ENCODE measurements around the gene MRPL1.

Gene MRPL1

DNA sequence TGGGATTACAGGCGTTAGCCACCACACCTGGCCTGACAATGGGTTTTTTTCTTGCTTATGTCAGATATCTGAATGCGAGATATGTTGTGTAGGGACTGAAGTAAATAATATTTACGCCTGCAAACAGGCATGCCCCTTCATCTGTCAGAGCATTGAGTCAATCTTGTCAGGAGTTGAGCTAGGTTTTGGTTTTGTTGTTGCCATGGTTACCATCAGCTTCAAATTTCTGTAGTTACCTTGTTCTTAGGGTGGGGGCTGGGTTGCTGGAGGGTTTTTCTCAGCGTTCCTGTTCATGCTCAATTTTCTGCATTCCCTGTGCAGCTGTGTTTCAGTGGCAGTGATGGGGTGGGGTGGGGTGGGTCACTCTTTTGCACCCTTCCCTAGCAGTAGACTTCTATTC is 14.5 kb downstream of the MRPL1 start:
- TF ChIP-seq ZNF843 (tag by site-specific recombination; IDR thresholded peaks at IDR 0.05) (no peak), ZBTB8A (tag by site-specific recombination; IDR thresholded peaks at IDR 0.05) (no peak)
- POLR2A ChIA-PET: interaction anchor here (0.7 to 1.2 kb wide), 2 partner anchors 9 to 57 kb away, joined by 3 read pairs; no protein-coding TSS in a partner anchor
- CTCF ChIA-PET: no interaction called here
- no peak overlapping the region for H3K4me3 ChIP-seq (ENCODE audit: low read depth, low read length)
- H3K27ac ChIP-seq (ENCODE audit: extremely low read depth, low read depth, low read length): no peak overlapping the region
- H3K9me3 ChIP-seq (ENCODE audit: control insufficient read depth, insufficient read depth, low read depth, low read length): no peaks in the 10 kb centered on the region
- peaks cover 0 to 32% of the 10 kb centered on the region in 2 experiments; a peak in 2 of 3 replicates for H3K36me3 ChIP-seq (ENCODE audit: control insufficient read depth in 2 of 2, insufficient read depth in 1 of 2, low read length in 2 of 2)
- H3K4me1 ChIP-seq (ENCODE audit: control insufficient read depth, insufficient read depth, low read length): no peaks in the 10 kb centered on the region

DNA sequence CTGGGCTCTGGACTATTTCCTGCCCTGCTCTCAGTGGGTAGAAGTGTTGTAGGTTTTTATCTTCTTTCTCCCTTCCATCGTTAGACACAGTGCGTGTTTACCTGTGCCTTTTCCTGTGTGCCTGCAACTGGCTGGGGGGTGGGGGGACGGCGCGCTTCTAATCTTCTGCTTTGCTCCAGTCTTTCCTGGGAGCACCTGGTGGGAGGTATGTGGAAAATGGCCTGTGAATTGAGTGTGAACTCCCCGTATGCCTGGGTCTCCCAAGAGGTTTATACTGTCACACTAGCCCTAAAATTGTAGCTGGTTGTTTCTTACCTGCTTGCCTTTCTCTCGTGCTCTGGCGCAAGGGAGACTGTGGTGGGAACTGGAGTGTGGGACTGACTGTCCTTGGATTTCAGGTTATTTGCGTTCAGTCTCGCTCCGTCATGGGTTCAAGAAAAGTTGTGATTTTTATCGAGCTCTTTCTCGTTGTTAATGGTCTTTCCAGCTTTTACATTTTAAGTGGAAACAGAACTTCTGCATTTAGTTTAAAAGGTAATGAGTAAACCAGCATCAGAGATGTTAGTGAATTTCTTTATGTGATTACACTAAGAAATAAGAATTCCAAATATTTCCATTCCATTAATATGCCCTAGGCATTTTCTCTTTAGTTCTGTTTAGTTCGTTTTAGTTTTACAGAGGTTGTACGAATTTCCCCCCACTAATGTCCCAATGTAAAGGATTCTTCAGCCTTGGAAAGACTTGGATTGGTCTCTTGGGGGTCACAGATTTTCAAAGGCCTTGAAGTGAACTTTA is 15.3 kb downstream of the MRPL1 start:
- Histone ChIP-seq H3K36me3 (ENCODE audit: control insufficient read depth in 2 of 2, insufficient read depth in 1 of 2, low read length in 2 of 2) (peaks cover 0 to 25% of the 10 kb centered on the region in 2 experiments; a peak in 2 of 3 replicates), H3K4me3 (ENCODE audit: low read depth, low read length) (no peak overlapping the region), H3K27ac (ENCODE audit: extremely low read depth, low read depth, low read length) (no peak overlapping the region), H3K4me1 (ENCODE audit: control insufficient read depth, insufficient read depth, low read length) (no peaks in the 10 kb centered on the region), H3K9me3 (ENCODE audit: control insufficient read depth, insufficient read depth, low read depth, low read length) (no peaks in the 10 kb centered on the region)
- no peak for TF ChIP-seq WT1 (tag by site-specific recombination; IDR thresholded peaks at IDR 0.05)
- no peak for TF ChIP-seq ZNF544 (tag by site-specific recombination; IDR thresholded peaks at IDR 0.05)
- no peak for TF ChIP-seq ZNF423 (tag by site-specific recombination; IDR thresholded peaks at IDR 0.05)
- TF ChIP-seq, protein P1, sequence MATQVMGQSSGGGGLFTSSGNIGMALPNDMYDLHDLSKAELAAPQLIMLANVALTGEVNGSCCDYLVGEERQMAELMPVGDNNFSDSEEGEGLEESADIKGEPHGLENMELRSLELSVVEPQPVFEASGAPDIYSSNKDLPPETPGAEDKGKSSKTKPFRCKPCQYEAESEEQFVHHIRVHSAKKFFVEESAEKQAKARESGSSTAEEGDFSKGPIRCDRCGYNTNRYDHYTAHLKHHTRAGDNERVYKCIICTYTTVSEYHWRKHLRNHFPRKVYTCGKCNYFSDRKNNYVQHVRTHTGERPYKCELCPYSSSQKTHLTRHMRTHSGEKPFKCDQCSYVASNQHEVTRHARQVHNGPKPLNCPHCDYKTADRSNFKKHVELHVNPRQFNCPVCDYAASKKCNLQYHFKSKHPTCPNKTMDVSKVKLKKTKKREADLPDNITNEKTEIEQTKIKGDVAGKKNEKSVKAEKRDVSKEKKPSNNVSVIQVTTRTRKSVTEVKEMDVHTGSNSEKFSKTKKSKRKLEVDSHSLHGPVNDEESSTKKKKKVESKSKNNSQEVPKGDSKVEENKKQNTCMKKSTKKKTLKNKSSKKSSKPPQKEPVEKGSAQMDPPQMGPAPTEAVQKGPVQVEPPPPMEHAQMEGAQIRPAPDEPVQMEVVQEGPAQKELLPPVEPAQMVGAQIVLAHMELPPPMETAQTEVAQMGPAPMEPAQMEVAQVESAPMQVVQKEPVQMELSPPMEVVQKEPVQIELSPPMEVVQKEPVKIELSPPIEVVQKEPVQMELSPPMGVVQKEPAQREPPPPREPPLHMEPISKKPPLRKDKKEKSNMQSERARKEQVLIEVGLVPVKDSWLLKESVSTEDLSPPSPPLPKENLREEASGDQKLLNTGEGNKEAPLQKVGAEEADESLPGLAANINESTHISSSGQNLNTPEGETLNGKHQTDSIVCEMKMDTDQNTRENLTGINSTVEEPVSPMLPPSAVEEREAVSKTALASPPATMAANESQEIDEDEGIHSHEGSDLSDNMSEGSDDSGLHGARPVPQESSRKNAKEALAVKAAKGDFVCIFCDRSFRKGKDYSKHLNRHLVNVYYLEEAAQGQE (tag by site-specific recombination; IDR thresholded peaks at IDR 0.05): no peak
- TF ChIP-seq, protein P2, sequence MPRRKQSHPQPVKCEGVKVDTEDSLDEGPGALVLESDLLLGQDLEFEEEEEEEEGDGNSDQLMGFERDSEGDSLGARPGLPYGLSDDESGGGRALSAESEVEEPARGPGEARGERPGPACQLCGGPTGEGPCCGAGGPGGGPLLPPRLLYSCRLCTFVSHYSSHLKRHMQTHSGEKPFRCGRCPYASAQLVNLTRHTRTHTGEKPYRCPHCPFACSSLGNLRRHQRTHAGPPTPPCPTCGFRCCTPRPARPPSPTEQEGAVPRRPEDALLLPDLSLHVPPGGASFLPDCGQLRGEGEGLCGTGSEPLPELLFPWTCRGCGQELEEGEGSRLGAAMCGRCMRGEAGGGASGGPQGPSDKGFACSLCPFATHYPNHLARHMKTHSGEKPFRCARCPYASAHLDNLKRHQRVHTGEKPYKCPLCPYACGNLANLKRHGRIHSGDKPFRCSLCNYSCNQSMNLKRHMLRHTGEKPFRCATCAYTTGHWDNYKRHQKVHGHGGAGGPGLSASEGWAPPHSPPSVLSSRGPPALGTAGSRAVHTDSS (tag by site-specific recombination; IDR thresholded peaks at IDR 0.05): no peak
- TF ChIP-seq SP2 (tag by site-specific recombination; IDR thresholded peaks at IDR 0.05): no peak
- no peak for TF ChIP-seq ZNF16 (tag by site-specific recombination; IDR thresholded peaks at IDR 0.05; ENCODE audit: low read depth)
- TF ChIP-seq, protein P3, sequence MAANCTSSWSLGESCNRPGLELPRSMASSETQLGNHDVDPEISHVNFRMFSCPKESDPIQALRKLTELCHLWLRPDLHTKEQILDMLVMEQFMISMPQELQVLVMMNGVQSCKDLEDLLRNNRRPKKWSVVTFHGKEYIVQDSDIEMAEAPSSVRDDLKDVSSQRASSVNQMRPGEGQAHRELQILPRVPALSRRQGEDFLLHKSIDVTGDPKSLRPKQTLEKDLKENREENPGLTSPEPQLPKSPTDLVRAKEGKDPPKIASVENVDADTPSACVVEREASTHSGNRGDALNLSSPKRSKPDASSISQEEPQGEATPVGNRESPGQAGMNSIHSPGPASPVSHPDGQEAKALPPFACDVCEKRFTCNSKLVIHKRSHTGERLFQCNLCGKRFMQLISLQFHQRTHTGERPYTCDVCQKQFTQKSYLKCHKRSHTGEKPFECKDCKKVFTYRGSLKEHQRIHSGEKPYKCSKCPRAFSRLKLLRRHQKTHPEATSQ (tag by site-specific recombination; IDR thresholded peaks at IDR 0.05): no peak
- TF ChIP-seq ZNF747 (tag by site-specific recombination; IDR thresholded peaks at IDR 0.05): no peak
- no peak for TF ChIP-seq ZNF777 (tag by site-specific recombination; IDR thresholded peaks at IDR 0.05; ENCODE audit: borderline replicate concordance)
- TF ChIP-seq ZNF133 (tag by site-specific recombination; IDR thresholded peaks at IDR 0.05): no peak
- TF ChIP-seq, protein P4, sequence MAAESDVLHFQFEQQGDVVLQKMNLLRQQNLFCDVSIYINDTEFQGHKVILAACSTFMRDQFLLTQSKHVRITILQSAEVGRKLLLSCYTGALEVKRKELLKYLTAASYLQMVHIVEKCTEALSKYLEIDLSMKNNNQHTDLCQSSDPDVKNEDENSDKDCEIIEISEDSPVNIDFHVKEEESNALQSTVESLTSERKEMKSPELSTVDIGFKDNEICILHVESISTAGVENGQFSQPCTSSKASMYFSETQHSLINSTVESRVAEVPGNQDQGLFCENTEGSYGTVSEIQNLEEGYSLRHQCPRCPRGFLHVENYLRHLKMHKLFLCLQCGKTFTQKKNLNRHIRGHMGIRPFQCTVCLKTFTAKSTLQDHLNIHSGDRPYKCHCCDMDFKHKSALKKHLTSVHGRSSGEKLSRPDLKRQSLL (tag by site-specific recombination; IDR thresholded peaks at IDR 0.05): no peak
- no peak for TF ChIP-seq ZNF354C (tag by site-specific recombination; IDR thresholded peaks at IDR 0.05; ENCODE audit: borderline replicate concordance, low read depth)
- POLR2A ChIA-PET: interaction anchor here (0.7 to 1.2 kb wide), 2 partner anchors 10 to 58 kb away, joined by 3 read pairs; no protein-coding TSS in a partner anchor
- CTCF ChIA-PET: no interaction called here
